Gastrocnemius medialis (tissue), 4 donors: Measurements from ENCODE around the gene SLF1. TPM values are rescaled to one million over a fixed set of nuclear protein-coding genes. Genes with fewer than 3 reads are reported as not detected.

Source experiments
- ATAC-seq, 2 donors: fragments of 150-250 bp; one replicate each; pipeline ENCODE4 v1.9.1; 2016
- DNase-seq, 2 donors: peaks; one replicate each; pipeline ENCODE4 v3.0.0-alpha.2; 2019
- H3K27ac ChIP-seq, 4 donors: fragments of 200-600 bp; sonication (generic); 1 replicate in 1 of 4; 2 replicates in 3 of 4; pipeline ENCODE4 v1.5.1; 2016 to 2018; ENCODE audit warnings: mild to moderate bottlenecking in 2 of 4, moderate library complexity in 1 of 4
- H3K27me3 ChIP-seq, 3 donors: fragments of 200-600 bp; sonication (generic) in 2 of 3; 1 replicate in 1 of 3; 2 replicates in 2 of 3; pipeline versions ENCODE4 v1.5.1 to v1.6.0; 2016 to 2019; ENCODE audit warnings: mild to moderate bottlenecking in 1 of 3, moderate library complexity in 1 of 3
- H3K36me3 ChIP-seq, 2 donors: fragments of 200-600 bp; sonication (generic) in 1 of 2; one replicate each; pipeline ENCODE4 v1.5.1; 2017 to 2018
- H3K4me1 ChIP-seq, 2 donors: fragments of 200-600 bp; sonication (generic) in 1 of 2; one replicate each; pipeline ENCODE4 v1.5.1; 2016 to 2017; ENCODE audit warnings: mild to moderate bottlenecking in 2 of 2
- H3K4me3 ChIP-seq, 4 donors: fragments of 200-600 bp; sonication (generic) in 3 of 4; 1 replicate in 1 of 4; 2 replicates in 3 of 4; pipeline ENCODE4 v1.5.1; 2016 to 2019; ENCODE audit warnings: mild to moderate bottlenecking in 2 of 4
- H3K9me3 ChIP-seq, 3 donors: fragments of 200-600 bp; sonication (generic) in 2 of 3; 1 replicate in 1 of 3; 2 replicates in 2 of 3; pipeline ENCODE4 v1.5.1; 2016 to 2019
- CTCF ChIP-seq, 5 experiments: fragments of 450-650 bp in 3 of 5; fragments of 200-600 bp in 2 of 5; sonication (generic) in 2 of 5; IDR thresholded peaks in 4 of 5; conservative IDR thresholded peaks in 1 of 5; 1 replicate in 4 of 5; 2 replicates in 1 of 5; pipeline ENCODE4 v1.5.1; 2016 to 2019; ENCODE audit warnings: antibody characterized with exemption in 5 of 5, mild to moderate bottlenecking in 3 of 5, moderate library complexity in 3 of 5
- POLR2A ChIP-seq, 2 donors: fragments of 450-650 bp; IDR thresholded peaks; one replicate each; pipeline ENCODE4 v1.6.1; 2017; ENCODE audit warnings: antibody characterized with exemption in 2 of 2, mild to moderate bottlenecking in 2 of 2, moderate library complexity in 2 of 2
- in situ Hi-C, 4 donors: fragments of 200-750 bp; cut with MboI; loops; one replicate each; pipeline versions ENCODE4 v1.15.0 to v1.8.0; 2017; ENCODE audit warnings: low sequenced_read_pairs in 4 of 4
- intact Hi-C: fragments of 100-400 bp; cut with DNase I; formaldehyde crosslinking; loops from one replicate; pipeline ENCODE4 v1.15.1; 2023; ENCODE audit warnings: low total_unique reads
- total RNA-seq, 4 donors: library from RNA; depleted of rRNA; stranded (reverse); fragments of >200 nt; gene quantifications; one replicate each; pipeline versions ENCODE4 v1.1.0 to v1.2.3, GENCODE V29; 2016

SLF1 gene
- total RNA-seq, 4 donors from 2014 or later = 1.0 to 2.6 (median 1.9) TPM

DNA sequence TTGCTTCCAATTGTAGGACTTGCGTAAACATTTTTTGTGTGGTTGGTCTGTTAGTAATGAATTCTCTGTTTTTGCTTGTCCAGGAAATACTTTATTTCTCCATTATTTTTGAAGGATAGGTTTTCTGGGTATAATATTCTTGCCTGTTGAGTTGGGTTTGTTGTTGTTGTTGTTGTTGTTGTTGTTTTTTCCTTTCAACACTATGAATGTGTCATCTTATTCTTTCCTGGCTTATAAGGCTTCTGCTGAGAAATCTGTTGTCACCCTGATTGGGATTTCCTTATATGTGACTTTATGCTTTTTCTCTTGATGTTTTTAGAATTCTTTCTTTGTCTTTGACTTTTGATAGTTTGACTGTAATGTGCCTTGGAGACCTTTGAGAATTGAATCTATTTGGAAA, 39.8 kb downstream of the SLF1 start:
- intact Hi-C loops = no loop called here
- no peak for TF ChIP-seq CTCF (IDR thresholded peaks at IDR 0.05 in 4 of 5, conservative IDR thresholded peaks at IDR 0.05 in 1 of 5)
- no peak for TF ChIP-seq POLR2A (IDR thresholded peaks at IDR 0.05)
- no peak for ATAC-seq
- H3K27me3 ChIP-seq = no peaks in the 10 kb centered on the region
- no peak overlapping the region for H3K27ac ChIP-seq
- H3K36me3 ChIP-seq = peaks cover 0 to 15% of the 10 kb centered on the region in 2 donors
- no peak for DNase-seq
- no peaks in the 10 kb centered on the region for H3K4me1 ChIP-seq
- no peak overlapping the region for H3K4me3 ChIP-seq
- in situ Hi-C loops = no loop called here
- H3K9me3 ChIP-seq = no peaks in the 10 kb centered on the region

DNA sequence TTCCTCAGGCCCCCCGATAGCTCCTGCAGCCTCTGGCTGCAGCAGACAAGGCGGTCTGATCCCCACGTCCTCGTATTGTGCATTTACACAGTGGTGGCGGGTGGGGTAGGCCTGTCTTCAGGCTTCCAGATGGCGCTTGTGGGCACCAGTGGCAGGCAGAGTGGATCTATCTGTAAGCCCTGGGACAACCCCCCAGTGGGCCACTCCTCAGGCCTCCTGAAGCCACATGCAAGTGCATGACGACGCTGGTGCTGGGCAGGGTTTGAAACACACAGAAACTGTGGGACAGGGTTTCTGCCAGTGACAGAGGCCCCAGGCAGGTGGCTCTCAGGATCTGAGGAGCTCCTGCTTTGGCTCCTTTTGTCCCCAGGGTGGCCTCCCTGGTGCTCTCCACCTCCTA, 42.0 kb downstream of the SLF1 start:
- TF ChIP-seq POLR2A (IDR thresholded peaks at IDR 0.05) (no peak), CTCF (IDR thresholded peaks at IDR 0.05 in 4 of 5, conservative IDR thresholded peaks at IDR 0.05 in 1 of 5) (no peak)
- intact Hi-C loops = no loop called here
- H3K36me3 ChIP-seq = peaks cover 0 to 7% of the 10 kb centered on the region in 2 donors
- no peaks in the 10 kb centered on the region for H3K9me3 ChIP-seq
- DNase-seq = no peak
- in situ Hi-C loops = no loop called here
- H3K4me3 ChIP-seq = no peak overlapping the region
- no peaks in the 10 kb centered on the region for H3K4me1 ChIP-seq
- H3K27me3 ChIP-seq = no peaks in the 10 kb centered on the region
- no peak for ATAC-seq
- H3K27ac ChIP-seq = no peak overlapping the region

DNA sequence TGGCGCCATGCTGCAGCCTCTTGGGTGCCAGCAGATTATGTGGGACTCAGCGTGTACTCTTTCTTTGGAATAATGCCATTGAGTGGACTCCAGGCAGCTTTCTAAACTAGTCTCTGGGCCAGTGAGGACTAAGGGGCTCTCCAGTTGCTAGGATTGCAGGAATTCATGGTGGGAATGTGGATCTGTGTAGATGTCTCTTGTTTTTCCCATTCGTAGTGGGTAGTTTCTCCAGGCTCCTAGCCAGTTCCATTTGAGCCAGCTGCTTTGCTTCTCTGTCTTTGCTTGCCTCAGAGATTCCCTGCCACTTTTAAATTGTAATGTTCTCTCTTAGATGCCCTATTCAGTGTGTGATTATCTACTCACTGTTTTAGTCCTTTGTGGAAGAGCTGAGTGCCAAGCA, 42.6 kb downstream of the SLF1 start:
- Histone ChIP-seq H3K27me3 (no peaks in the 10 kb centered on the region), H3K4me3 (no peak overlapping the region), H3K9me3 (no peaks in the 10 kb centered on the region), H3K36me3 (peaks cover 0 to 7% of the 10 kb centered on the region in 2 donors), H3K27ac (no peak overlapping the region), H3K4me1 (no peaks in the 10 kb centered on the region)
- TF ChIP-seq POLR2A (IDR thresholded peaks at IDR 0.05) (no peak), CTCF (IDR thresholded peaks at IDR 0.05 in 4 of 5, conservative IDR thresholded peaks at IDR 0.05 in 1 of 5) (no peak)
- DNase-seq = no peak
- no peak for ATAC-seq
- in situ Hi-C loops (no loop called here), intact Hi-C loops (no loop called here)

- DNase-seq (no peak), ATAC-seq (no peak)
- in situ Hi-C loops = no loop called here
- no peak overlapping the region for H3K4me3 ChIP-seq
- intact Hi-C loops = no loop called here
- no peaks in the 10 kb centered on the region for H3K27me3 ChIP-seq
- no peak overlapping the region for H3K27ac ChIP-seq
- H3K36me3 ChIP-seq = no peaks in the 10 kb centered on the region
- H3K4me1 ChIP-seq = no peaks in the 10 kb centered on the region
- TF ChIP-seq POLR2A (IDR thresholded peaks at IDR 0.05) (no peak), CTCF (IDR thresholded peaks at IDR 0.05 in 4 of 5, conservative IDR thresholded peaks at IDR 0.05 in 1 of 5) (no peak)
- no peaks in the 10 kb centered on the region for H3K9me3 ChIP-seq
Observed at GRCh38 chr5:94667937-94668336, 49.5 kb downstream of the SLF1 start.

DNA sequence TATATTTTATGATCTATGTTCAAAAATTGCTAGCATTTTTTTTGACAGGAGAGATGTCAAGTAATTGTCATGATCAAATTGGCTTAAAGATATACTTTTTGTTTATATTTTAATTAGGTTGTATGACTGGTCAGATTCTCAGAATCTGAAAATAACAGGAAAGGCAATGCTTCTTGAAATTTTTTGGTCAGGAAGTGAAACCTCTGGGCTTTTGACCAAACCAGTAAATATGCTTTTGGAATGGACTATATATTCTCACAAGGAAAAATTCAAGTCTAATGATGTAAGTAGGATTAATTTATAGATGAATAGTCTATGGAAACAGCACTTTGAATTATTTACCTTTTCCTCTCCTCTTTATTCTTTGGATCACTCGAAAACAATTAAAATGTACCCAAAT, 52.3 kb downstream of the SLF1 start:
- H3K4me1 ChIP-seq = peaks cover 8 to 12% of the 10 kb centered on the region in 2 donors
- no peaks in the 10 kb centered on the region for H3K27me3 ChIP-seq
- DNase-seq (no peak), ATAC-seq (no peak)
- intact Hi-C loops = no loop called here
- in situ Hi-C loops = no loop called here
- TF ChIP-seq POLR2A (IDR thresholded peaks at IDR 0.05) = no peak
- TF ChIP-seq CTCF (IDR thresholded peaks at IDR 0.05 in 4 of 5, conservative IDR thresholded peaks at IDR 0.05 in 1 of 5) = no peak
- no peaks in the 10 kb centered on the region for H3K9me3 ChIP-seq
- no peak overlapping the region for H3K4me3 ChIP-seq
- H3K36me3 ChIP-seq = no peaks in the 10 kb centered on the region
- H3K27ac ChIP-seq = no peak overlapping the region
